Stomach (tissue), 19 donors: ENCODE measurements around the gene COA8. TPM values are rescaled to one million over a fixed set of nuclear protein-coding genes. Genes with fewer than 3 reads are reported as not detected.
A peak's percentile ranks its signal among the peaks of the same experiment; 100 is the strongest.

Experiments
- DNase-seq, 2 donors: peaks; one replicate each; pipeline versions ENCODE4 v3.0.0 to v3.0.0-alpha.2; 2013 to 2019
- H3K27ac ChIP-seq, 5 donors: fragments of 200-600 bp in 4 of 5; sonication (generic) in 4 of 5; one replicate each; pipeline ENCODE4 v1.5.1; 2013 to 2019; ENCODE audit warnings: mild to moderate bottlenecking in 1 of 5, moderate library complexity in 1 of 5
- H3K27me3 ChIP-seq, 3 donors: fragments of 200-600 bp; sonication (generic); one replicate each; pipeline ENCODE4 v1.5.1; 2017 to 2019; ENCODE audit warnings: mixed run types in 1 of 3
- H3K36me3 ChIP-seq, 4 donors: fragments of 200-600 bp; sonication (generic); 1 replicate in 3 of 4; 2 replicates in 1 of 4; pipeline ENCODE4 v1.5.1; 2016 to 2019
- H3K4me1 ChIP-seq, 4 donors: fragments of 200-600 bp; sonication (generic); one replicate each; pipeline ENCODE4 v1.5.1; 2016 to 2019
- H3K4me3 ChIP-seq, 4 donors: fragments of 200-600 bp; sonication (generic) in 3 of 4; one replicate each; pipeline ENCODE4 v1.5.1; 2016 to 2019; ENCODE audit warnings: mild to moderate bottlenecking in 1 of 4
- H3K9me3 ChIP-seq, 4 donors: fragments of 200-600 bp; sonication (generic); one replicate each; pipeline ENCODE4 v1.5.1; 2016 to 2019
- EP300 ChIP-seq: sonication (generic); formaldehyde crosslinking; IDR thresholded peaks from one replicate; pipeline ENCODE4 v1.6.1; 2017; ENCODE audit warnings: antibody characterized with exemption
- POLR2A ChIP-seq, 4 donors: fragments of 450-650 bp; IDR thresholded peaks; one replicate each; pipeline ENCODE4 v1.6.1; 2016; ENCODE audit warnings: antibody characterized with exemption in 4 of 4, control low read depth in 2 of 4, mild to moderate bottlenecking in 1 of 4, moderate library complexity in 1 of 4
- POLR2AphosphoS5 ChIP-seq, 3 donors: sonication (generic); formaldehyde crosslinking; IDR thresholded peaks; one replicate each; pipeline ENCODE4 v1.6.1; 2016; ENCODE audit warnings: antibody characterized with exemption in 3 of 3
- WGBS, 5 donors: extraction: QIAGEN DNeasy Blood & Tissue Kit in 3 of 5; methylation state at CpG; one replicate each; pipeline versions ENCODE4 v1.1.5 to v1.1.7; 2013 to 2018; 5-methylcytosine and 5-hydroxymethylcytosine counted together
- intact Hi-C: fragments of 100-400 bp; cut with DNase I; formaldehyde crosslinking; loops from one replicate; pipeline ENCODE4 v1.15.1; 2023; ENCODE audit warnings: low total_unique reads
- long read RNA-seq, 10 donors: transcript quantifications; one replicate each; lab custom pipeline, GENCODE V29; 2026
- polyA plus RNA-seq, 3 donors: library from polyadenylated mRNA; stranded (reverse); fragments of 200-250 nt; gene quantifications; one replicate each; pipeline ENCODE4 v1.2.3, GENCODE V29; 2013
- total RNA-seq, 5 donors: library from RNA; depleted of rRNA; stranded (reverse); fragments of >200 nt; gene quantifications; one replicate each; pipeline versions ENCODE4 v1.1.0 to v1.2.3, GENCODE V29; 2014 to 2016
- TF ChIP-seq, protein P1 (sequence below), 7 experiments: fragments of 450-650 bp in 4 of 7; fragments of 200-600 bp in 3 of 7; sonication (generic) in 3 of 7; IDR thresholded peaks; one replicate each; pipeline ENCODE4 v1.5.1; 2016 to 2019; ENCODE audit warnings: antibody characterized with exemption in 7 of 7, control low read depth in 2 of 7, mild to moderate bottlenecking in 1 of 7
- donor health status: healthy with polysubstance abuse.
- donor health status: Bipolar disorder and iron deficiency.
- donor health status: healthy.

The COA8 gene, protein sequence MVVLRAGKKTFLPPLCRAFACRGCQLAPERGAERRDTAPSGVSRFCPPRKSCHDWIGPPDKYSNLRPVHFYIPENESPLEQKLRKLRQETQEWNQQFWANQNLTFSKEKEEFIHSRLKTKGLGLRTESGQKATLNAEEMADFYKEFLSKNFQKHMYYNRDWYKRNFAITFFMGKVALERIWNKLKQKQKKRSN
- total RNA-seq: 10 to 100 TPM in 3 of 5 donors, 1 to 10 TPM in 2; 6.4 to 21.4 (median 14.9) TPM
- 10 to 100 TPM; 42.8 to 96.5 (median 48.4) TPM for polyA plus RNA-seq
- long read RNA-seq, donor 1, transcript APOPT1-201 (5 exons, 2,523 nt): major isoform, 6 of 7 reads
- long read RNA-seq, donor 1, partial matches to known transcripts: 0 of 7 reads
- long read RNA-seq, donor 1, other reads (novel, unspliced or antisense): 0 of 7 reads
- long read RNA-seq, donor 2, transcript APOPT1-201 (5 exons, 2,523 nt): major isoform, 7 of 12 reads
- long read RNA-seq, donor 2, transcript APOPT1-202 (3 exons, 575 nt): minor isoform, 5 of 12 reads
- long read RNA-seq, donor 2, partial matches to known transcripts: 0 of 12 reads
- long read RNA-seq, donor 2, other reads (novel, unspliced or antisense): 0 of 12 reads
- long read RNA-seq, donor 3, transcript APOPT1-201 (5 exons, 2,523 nt): major isoform, 6 of 6 reads
- long read RNA-seq, donor 3, partial matches to known transcripts: 0 of 6 reads
- long read RNA-seq, donor 3, other reads (novel, unspliced or antisense): 0 of 6 reads
- long read RNA-seq, donor 4, partial matches to known transcripts: 0 of 2 reads
- long read RNA-seq, donor 4, other reads (novel, unspliced or antisense): 0 of 2 reads
- long read RNA-seq, donor 5, transcript APOPT1-201 (5 exons, 2,523 nt): major isoform, 10 of 17 reads
- long read RNA-seq, donor 5, partial matches to known transcripts: 0 of 17 reads
- long read RNA-seq, donor 5, other reads (novel, unspliced or antisense): 0 of 17 reads
- long read RNA-seq, donor 6, transcript APOPT1-201 (5 exons, 2,523 nt): major isoform, 28 of 35 reads
- long read RNA-seq, donor 6, partial matches to known transcripts: 0 of 35 reads
- long read RNA-seq, donor 6, other reads (novel, unspliced or antisense): 0 of 35 reads
- long read RNA-seq, donor 7, transcript APOPT1-201 (5 exons, 2,523 nt): major isoform, 12 of 18 reads
- long read RNA-seq, donor 7, transcript APOPT1-202 (3 exons, 575 nt): minor isoform, 6 of 18 reads
- long read RNA-seq, donor 7, partial matches to known transcripts: 0 of 18 reads
- long read RNA-seq, donor 7, other reads (novel, unspliced or antisense): 0 of 18 reads
- long read RNA-seq, donor 8, transcript APOPT1-202 (3 exons, 575 nt): minor isoform, 8 of 25 reads
- long read RNA-seq, donor 8, transcript APOPT1-201 (5 exons, 2,523 nt): major isoform, 14 of 25 reads
- long read RNA-seq, donor 8, partial matches to known transcripts: 0 of 25 reads
- long read RNA-seq, donor 8, other reads (novel, unspliced or antisense): 0 of 25 reads
- long read RNA-seq, donor 9, transcript APOPT1-201 (5 exons, 2,523 nt): major isoform, 9 of 16 reads
- long read RNA-seq, donor 9, partial matches to known transcripts: 0 of 16 reads
- long read RNA-seq, donor 9, other reads (novel, unspliced or antisense): 0 of 16 reads
- long read RNA-seq, donor 10, partial matches to known transcripts: 0 of 5 reads
- long read RNA-seq, donor 10, other reads (novel, unspliced or antisense): 0 of 5 reads

DNA sequence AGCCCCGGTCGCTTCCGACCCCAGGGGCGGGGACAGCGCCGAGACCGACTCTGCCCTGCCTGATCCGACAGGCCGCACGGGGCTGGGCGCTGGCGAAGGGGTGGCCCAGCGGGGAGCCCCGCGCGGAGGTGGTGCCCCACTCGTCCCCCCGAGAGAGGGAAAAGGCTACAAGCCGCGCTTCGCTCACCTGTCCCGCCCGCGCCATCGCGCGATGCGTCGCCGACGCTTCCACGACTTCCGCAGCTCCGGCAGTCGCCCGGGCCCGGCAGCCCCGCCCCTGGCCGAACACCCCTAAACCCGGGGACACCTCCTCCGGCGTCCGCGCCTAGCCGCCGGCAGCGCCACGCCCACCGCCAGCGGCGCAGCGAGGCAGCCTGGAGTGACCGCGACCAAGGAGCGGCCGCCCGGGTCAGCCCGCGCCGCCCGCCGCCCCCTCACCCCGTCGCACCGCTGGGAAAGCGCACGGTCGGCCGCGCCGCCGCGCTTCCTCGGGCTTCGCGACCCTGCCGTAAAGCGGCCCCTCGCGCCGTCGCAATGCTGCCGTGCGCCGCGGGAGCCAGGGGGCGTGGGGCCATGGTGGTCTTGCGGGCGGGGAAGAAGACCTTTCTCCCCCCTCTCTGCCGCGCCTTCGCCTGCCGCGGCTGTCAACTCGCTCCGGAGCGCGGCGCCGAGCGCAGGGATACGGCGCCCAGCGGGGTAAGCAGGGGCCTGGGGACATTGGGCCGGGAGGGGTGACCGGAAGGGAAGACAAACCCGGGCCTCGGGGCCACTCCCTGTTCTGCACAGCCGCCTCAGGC, at the start of gene COA8, which contains the start of gene BAG5:
Gene COA8, plus strand, starts transcription at position 532 of the 797 bp plus-strand sequence. Its CDS starts 42 bp downstream, at position 574.
Gene BAG5, minus strand, starts transcription at position 229 of the 797 bp plus-strand sequence. CDS start 1,493 bp downstream, outside the sequence.
- TF ChIP-seq, protein P1, sequence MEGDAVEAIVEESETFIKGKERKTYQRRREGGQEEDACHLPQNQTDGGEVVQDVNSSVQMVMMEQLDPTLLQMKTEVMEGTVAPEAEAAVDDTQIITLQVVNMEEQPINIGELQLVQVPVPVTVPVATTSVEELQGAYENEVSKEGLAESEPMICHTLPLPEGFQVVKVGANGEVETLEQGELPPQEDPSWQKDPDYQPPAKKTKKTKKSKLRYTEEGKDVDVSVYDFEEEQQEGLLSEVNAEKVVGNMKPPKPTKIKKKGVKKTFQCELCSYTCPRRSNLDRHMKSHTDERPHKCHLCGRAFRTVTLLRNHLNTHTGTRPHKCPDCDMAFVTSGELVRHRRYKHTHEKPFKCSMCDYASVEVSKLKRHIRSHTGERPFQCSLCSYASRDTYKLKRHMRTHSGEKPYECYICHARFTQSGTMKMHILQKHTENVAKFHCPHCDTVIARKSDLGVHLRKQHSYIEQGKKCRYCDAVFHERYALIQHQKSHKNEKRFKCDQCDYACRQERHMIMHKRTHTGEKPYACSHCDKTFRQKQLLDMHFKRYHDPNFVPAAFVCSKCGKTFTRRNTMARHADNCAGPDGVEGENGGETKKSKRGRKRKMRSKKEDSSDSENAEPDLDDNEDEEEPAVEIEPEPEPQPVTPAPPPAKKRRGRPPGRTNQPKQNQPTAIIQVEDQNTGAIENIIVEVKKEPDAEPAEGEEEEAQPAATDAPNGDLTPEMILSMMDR (IDR thresholded peaks at IDR 0.05): peak in 2 of 7 experiments; percentile 26 to 31
- peak; percentile 23 to 91 (median 86) for TF ChIP-seq POLR2AphosphoS5 (IDR thresholded peaks at IDR 0.05)
- no peak for TF ChIP-seq EP300
- peak in 1 of 4 donors; percentile 38 for TF ChIP-seq POLR2A (IDR thresholded peaks at IDR 0.05)
- H3K27ac ChIP-seq: peak within 1 kb of the TSS; percentile 91 to 99 (median 97)
- no peaks in the 10 kb centered on the region for H3K27me3 ChIP-seq
- H3K4me1 ChIP-seq: peaks cover 45 to 82% (median 69%) of the 10 kb centered on the region in 4 donors
- 0 to 1% (median 0%) methylated on average over 11 to 109 of the region's 109 CpGs for WGBS, 5 donors
- peak; percentile 85 to 96 for DNase-seq
- H3K9me3 ChIP-seq: no peaks in the 10 kb centered on the region
- intact Hi-C loops: no loop called here
- H3K36me3 ChIP-seq: peaks cover 11 to 28% (median 25%) of the 10 kb centered on the region in 4 donors
- peak within 1 kb of the TSS; percentile 78 to 100 (median 90) for H3K4me3 ChIP-seq

DNA sequence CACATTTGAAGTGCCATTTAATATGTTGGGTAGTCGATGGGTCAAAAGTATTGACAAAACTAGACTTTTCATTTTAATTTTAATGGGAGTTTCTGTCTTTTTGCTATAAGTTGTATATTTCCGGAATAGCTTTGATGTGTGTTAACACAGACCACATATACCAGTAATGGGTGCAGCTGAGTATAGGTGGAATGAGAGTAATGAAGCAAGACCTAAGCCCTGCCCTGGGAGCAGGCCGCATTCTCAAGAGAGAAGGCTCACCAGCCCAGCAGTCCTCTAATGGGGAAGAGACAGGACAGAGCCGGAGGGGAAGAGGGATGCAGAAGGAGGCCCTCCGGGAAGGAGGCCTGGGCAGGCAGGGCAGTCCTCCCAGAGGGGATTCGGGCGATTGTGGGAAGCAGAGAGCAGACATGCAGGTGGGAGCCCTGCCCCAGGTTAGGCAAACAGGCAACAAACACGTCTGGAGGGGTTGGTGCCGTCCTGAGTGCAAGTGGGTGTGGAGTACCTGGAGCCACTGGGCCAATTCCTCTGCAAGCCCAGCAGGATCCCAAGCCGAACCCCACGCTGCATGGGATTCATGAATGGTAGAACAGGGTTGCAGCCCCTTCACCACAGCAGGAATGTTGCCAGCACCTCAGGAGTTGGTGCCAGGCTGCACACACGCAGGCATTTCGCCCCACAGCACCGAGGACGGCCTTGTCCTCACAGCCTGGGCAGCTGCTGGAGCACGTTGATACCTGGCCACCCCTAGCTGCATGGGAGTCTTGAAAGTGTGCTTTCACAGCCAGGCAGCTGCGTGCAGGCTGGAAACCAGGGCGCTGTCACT, 48.0 kb upstream of the COA8 start:
- Histone ChIP-seq H3K4me1 (peaks cover 35 to 49% (median 42%) of the 10 kb centered on the region in 4 donors), H3K27me3 (no peaks in the 10 kb centered on the region), H3K4me3 (no peak overlapping the region), H3K9me3 (no peaks in the 10 kb centered on the region), H3K27ac (peak overlapping the region in 1 of 5 donors; percentile 56), H3K36me3 (peaks cover 5 to 28% (median 25%) of the 10 kb centered on the region in 4 donors)
- no peak for DNase-seq
- 78 to 87% (median 83%) methylated on average over 12 to 18 of the region's 18 CpGs for WGBS, 5 donors
- intact Hi-C loops: no loop called here
- TF ChIP-seq POLR2A (IDR thresholded peaks at IDR 0.05) (no peak), EP300 (no peak), POLR2AphosphoS5 (IDR thresholded peaks at IDR 0.05) (no peak)
- TF ChIP-seq, protein P1 (IDR thresholded peaks at IDR 0.05): no peak
